HT-29 (cell line): ENCODE results near the gene CWF19L2. TPM values are rescaled to one million over a fixed set of nuclear protein-coding genes. Genes with fewer than 3 reads are reported as not detected.

Experiments used
- DNase-seq: peaks from one replicate; pipeline ENCODE4 v3.0.0-alpha.2; 2015; ENCODE audit warnings: low spot score
- total RNA-seq: library from RNA; depleted of rRNA; stranded (reverse); fragments of >200 nt; shearing (Covaris generic); gene quantifications from 2 replicates; pipeline ENCODE4 v1.2.3, GENCODE V29; 2014; rRNA removed

The CWF19L2 gene
- total RNA-seq, 1 experiment from 2014 or later = 4.0 TPM

GRCh38 chr11:107307991-107308390, 149.6 kb downstream of the CWF19L2 start:
- DNase-seq = no peak

- DNase-seq = no peak
Measured at GRCh38 chr11:107301878-107302277, 155.7 kb downstream of the CWF19L2 start.

GRCh38 chr11:107293677-107294344, 163.8 kb downstream of the CWF19L2 start:
- DNase-seq = no peak

GRCh38 chr11:107282195-107282594, 175.4 kb downstream of the CWF19L2 start:
- no peak for DNase-seq

Other genes starting within 250 kb of the CWF19L2 start
- 2.6 and 2.8 TPM in 2 replicates for gene ALKBH8, start 107.9 kb upstream of the CWF19L2 start, total RNA-seq
- gene ELMOD1, start 133.3 kb upstream of the CWF19L2 start, total RNA-seq = not detected in 2 replicates